ENCODE results near the gene MRFAP1L1. TPM values are rescaled to one million over a fixed set of nuclear protein-coding genes. Genes with fewer than 3 reads are reported as not detected.
A peak's percentile ranks its signal among the peaks of the same experiment; 100 is the strongest.

MRFAP1L1 gene
- total RNA-seq, 2 donors from 2014 or later = 27.1 to 33.7 TPM

- no peak for ATAC-seq
- intact Hi-C loops (cut with DNase I, micrococcal nuclease) = loop anchor here (2.0 to 10.0 kb wide), 4 partner anchors 61 to 354 kb away; partner anchors contain the start of gene KIAA0232 (in 1 of the 2)
- no peak for DNase-seq
Observed at GRCh38 chr4:6721121-6721520, 11.5 kb upstream of the MRFAP1L1 start.

DNA sequence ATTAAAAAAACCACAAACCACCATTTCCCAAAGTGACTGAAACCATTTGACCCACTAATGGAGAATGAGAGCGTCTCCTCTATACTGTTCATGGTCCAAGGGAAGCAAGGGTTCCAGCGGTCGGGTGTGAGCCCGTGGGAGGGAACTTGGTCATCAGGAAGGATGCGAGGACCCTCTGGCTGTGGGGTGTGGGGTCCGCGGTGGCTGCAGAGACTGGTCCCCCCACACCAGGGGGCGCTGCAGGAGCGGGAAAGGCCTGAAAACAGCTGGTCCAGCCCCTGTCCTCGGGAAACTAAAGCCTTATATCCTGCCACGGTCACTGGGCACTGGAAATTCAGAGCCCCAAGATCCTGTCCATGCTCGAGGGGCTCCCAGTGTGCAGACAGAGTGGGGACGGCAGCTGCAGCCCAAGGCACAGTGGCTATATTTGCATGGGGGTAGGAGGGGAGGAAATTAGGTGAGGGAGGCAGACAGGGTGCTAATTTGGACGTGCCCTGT, 10.6 kb upstream of the MRFAP1L1 start:
- peak; percentile 74 to 88 for DNase-seq
- ATAC-seq = peak; percentile 53
- intact Hi-C loops (cut with DNase I, micrococcal nuclease) = loop anchor here (2.0 to 10.0 kb wide), 4 partner anchors 62 to 355 kb away; partner anchors contain the start of gene KIAA0232 (in 1 of the 2)

DNA sequence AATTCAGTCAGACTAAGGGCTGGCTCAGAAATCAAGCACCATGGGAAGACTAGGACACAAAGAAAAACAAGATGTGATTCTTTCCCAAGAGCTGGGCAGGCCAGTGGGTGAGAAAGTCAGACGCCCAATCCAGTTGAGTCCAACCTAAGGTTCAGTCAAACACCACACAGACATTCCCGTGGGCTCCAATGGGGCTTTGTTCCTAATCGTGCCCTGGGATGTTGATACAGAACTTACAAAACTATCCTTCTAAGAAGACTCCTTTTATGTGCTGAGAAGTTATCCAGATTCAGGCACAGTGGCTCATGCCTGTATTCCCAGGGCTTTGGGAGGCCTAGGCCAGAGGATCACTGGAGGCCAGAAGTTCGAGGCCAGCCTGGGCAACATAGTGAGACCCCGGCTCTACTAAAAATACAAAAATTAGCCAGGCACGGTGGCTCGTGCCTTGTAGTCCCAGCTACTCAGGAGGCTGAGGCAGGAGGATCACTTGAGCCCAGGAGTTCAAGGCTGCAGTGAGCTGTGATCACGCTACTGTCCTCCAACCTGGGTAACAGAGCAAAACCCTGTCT, 10.0 kb upstream of the MRFAP1L1 start:
- intact Hi-C loops (cut with DNase I, micrococcal nuclease) = loop anchor here (2.0 to 10.0 kb wide), 4 partner anchors 63 to 355 kb away; partner anchors contain the start of gene KIAA0232 (in 1 of the 2)
- DNase-seq (no peak), ATAC-seq (no peak)

- ATAC-seq = no peak
- intact Hi-C loops (cut with DNase I, micrococcal nuclease) = no loop called here
- no peak for DNase-seq
Observed at GRCh38 chr4:6718932-6719610, 9.4 kb upstream of the MRFAP1L1 start.

DNA sequence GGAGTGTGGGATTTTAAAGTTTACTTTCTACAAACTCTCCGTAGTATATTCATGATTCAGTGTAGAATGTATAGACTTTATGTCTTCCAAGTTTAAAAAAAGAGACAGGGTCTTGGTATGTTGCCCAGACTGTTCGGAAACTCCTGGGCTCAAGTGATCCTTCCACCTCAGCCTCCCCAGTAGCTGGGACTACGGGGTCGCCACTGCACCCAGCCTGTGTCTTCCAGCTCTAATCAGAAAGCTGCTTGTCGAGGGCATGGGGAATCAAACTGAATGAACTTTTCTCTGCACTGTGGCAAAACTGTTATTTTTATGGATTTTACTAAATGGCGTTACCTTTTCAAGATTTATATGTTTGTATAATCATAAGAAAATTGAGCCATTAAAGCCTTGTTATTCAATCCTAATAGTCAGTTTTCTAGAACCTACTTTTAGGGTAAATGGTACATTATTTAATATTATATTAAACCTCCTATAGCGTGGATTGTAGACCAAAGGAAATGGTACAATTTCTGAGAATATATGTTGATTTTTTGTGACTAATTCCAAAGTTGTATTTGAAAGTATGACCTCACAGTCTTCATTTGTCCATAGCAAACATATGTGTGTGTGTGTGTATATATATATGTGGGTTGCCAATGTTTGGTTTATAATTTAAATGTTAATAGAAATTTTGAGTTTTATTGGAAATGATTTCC, 7.4 kb upstream of the MRFAP1L1 start:
- no peak for DNase-seq
- no peak for ATAC-seq

DNA sequence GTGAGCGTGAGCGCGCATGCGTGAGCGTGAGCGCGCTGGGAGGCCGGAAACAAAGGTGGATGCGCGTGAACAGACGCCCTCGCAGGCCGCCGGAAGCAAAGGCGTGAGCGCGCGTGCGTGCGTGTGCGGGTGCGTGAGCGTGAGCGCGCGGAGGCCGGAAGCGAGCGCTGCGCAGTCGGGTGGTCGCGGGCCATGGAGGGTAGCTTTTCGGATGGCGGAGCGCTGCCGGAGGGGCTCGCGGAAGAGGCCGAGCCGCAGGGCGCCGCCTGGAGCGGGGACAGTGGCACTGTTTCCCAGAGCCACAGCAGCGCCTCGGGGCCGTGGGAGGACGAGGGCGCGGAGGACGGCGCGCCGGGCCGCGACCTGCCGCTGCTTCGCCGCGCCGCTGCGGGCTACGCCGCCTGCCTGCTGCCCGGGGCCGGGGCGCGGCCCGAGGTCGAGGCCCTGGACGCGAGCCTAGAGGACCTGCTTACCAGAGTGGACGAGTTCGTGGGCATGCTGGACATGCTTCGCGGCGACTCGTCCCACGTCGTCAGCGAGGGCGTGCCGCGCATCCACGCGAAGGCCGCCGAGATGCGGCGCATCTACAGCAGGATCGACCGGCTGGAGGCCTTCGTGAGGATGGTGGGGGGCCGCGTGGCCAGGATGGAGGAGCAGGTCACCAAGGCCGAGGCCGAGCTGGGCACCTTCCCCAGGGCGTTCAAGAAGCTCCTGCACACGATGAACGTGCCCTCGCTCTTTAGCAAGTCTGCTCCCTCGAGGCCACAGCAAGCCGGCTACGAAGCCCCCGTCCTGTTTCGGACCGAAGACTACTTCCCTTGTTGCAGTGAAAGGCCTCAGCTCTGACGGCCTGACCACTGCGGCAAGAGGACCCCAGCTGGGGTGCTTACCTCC, 6.6 kb upstream of the MRFAP1L1 start, which contains the start of gene BLOC1S4:
Gene BLOC1S4, plus strand, starts transcription at position 157 of the 894 bp plus-strand sequence. Its CDS starts 36 bp downstream, at position 193.
- intact Hi-C loops (cut with DNase I, micrococcal nuclease) = no loop called here
- DNase-seq = peak; percentile 86 to 88
- ATAC-seq = peak; percentile 94

More for the DNA sequence above, 7.4 kb upstream of the MRFAP1L1 start:
- intact Hi-C loops (cut with DNase I, micrococcal nuclease) = no loop called here

DNA sequence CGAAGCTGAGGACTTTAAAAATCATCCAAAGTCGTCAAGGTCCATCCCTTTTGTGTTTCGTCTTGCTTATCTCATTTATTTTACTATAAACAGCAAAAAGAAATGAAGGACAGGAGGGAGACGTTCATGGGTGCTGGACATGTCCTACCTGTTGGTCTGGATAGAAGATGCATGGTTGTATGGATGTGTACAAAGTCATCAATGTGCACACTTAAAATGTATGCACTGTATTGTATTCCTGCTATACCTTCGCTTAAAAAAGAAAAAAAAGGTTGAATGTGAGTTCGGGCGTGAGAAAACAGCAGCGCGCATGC, 6.0 kb upstream of the MRFAP1L1 start:
- ATAC-seq (no peak), DNase-seq (no peak)
- intact Hi-C loops (cut with DNase I, micrococcal nuclease) = no loop called here

DNA sequence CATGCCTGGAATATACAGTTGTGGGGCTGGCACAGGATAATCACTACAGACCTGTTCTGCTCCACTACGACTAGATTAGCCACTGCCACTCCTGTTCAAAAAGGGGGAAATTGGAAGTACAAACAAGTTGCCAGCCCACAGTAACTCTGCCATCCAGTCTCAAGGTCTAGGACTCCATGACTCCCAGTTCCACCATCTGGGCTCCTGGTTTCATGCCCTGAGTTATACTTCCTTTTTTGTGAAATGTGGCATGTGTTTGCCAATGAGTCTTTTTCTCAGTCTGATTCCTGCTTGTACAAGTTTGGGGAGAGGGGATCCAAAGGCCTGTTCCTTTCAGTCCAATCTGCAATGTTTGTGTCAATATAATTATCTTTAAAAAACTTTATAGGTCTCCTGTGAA, 5.3 kb upstream of the MRFAP1L1 start:
- intact Hi-C loops (cut with DNase I, micrococcal nuclease) = no loop called here
- DNase-seq (peak in 1 of 2 donors; percentile 12), ATAC-seq (no peak)

DNA sequence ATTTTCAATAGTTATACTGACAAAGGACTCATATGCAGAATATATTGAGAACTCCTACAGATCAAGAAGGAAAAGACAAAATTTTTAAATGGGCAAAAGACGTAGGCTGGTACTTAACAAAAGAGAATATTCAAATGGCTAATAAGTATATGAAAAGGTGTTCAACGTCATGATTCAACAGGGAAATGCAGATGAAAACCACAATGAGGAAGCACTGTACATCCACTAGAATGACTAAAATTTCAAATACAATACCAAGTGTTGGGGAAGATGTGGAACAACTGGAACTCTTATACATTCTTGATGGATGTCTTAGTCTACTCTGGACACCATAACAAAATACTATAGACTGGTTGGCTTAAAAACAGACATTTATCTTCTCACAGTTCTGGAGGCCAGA, 1.3 kb upstream of the MRFAP1L1 start:
- DNase-seq (no peak), ATAC-seq (no peak)
- intact Hi-C loops (cut with DNase I, micrococcal nuclease) = no loop called here

DNA sequence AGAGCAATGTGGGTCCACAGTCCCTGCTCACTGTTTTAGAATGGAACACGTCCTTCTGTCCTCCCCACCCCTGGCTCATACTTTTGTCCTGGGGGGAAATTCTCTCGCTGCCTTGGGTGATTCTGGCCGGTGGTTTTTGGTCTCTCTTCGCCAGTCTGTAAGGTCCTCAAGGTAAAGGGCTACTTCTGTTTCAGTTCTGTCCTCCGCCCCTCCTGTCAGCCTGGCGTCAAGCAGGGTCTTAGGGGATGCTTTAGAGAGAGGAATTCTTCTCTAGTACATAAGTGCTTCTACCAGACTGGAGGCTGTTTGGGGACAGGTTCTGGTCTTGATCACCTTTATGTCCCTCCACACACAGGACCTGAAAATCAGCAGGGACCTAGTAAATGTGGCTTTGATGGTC, 617 bp upstream of the MRFAP1L1 start:
- ATAC-seq (no peak), DNase-seq (peak in 1 of 2 donors; percentile 29)
- intact Hi-C loops (cut with DNase I, micrococcal nuclease) = no loop called here

GRCh38 chr4:6706173-6706572, 3.5 kb downstream of the MRFAP1L1 start:
- intact Hi-C loops (cut with DNase I, micrococcal nuclease) = no loop called here
- DNase-seq (no peak), ATAC-seq (no peak)

GRCh38 chr4:6705646-6706045, 4.0 kb downstream of the MRFAP1L1 start:
- no peak for DNase-seq
- no peak for ATAC-seq
- intact Hi-C loops (cut with DNase I, micrococcal nuclease) = no loop called here

GRCh38 chr4:6703786-6704185, 5.9 kb downstream of the MRFAP1L1 start:
- DNase-seq (no peak), ATAC-seq (no peak)
- intact Hi-C loops (cut with DNase I, micrococcal nuclease) = no loop called here

DNA sequence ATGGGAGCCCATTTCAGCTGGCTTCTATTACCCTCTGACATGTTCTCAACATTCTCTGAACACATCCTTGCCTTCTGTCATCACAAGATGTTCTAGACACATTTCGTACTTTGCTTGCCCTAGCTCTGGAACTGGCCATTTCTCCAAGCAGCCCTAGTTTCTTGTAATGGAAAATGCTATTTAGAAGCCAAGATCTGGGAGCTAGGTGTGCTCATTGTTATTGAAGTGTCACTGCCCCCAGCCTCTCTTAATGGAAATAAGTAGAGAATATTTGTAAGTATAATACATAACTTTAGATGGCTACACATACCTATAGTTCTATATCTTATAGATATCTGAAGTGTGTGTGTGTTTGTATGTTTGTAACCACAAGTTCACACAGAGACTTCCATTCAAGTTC, 6.9 kb downstream of the MRFAP1L1 start:
- DNase-seq (no peak), ATAC-seq (no peak)
- intact Hi-C loops (cut with DNase I, micrococcal nuclease) = no loop called here

- DNase-seq = peak in 1 of 2 donors; percentile 14
- peak; percentile 42 for ATAC-seq
- intact Hi-C loops (cut with DNase I, micrococcal nuclease) = no loop called here
Observed at GRCh38 chr4:6701371-6701770, 8.3 kb downstream of the MRFAP1L1 start.

DNA sequence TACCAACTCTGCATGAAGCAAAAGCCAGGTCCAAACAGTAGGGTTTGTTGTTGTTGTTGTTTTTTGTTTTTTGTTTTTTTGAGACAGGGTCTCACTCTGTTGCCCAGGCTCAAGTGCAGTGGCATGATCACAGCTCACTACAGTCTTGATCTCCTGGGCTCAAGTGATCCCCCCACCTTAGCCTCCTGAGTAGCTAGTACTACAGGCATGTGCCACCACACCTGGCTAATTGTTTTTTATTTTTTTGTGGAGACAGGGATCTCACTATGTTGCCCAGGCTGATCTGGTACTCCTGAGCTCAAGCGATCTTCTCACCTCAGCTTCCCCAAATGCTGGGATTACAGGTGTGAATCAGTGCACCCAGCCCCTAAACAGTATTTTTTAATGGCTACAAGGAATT, 9.8 kb downstream of the MRFAP1L1 start:
- intact Hi-C loops (cut with DNase I, micrococcal nuclease) = no loop called here
- DNase-seq (peak in 1 of 2 donors; percentile 3), ATAC-seq (no peak)

DNA sequence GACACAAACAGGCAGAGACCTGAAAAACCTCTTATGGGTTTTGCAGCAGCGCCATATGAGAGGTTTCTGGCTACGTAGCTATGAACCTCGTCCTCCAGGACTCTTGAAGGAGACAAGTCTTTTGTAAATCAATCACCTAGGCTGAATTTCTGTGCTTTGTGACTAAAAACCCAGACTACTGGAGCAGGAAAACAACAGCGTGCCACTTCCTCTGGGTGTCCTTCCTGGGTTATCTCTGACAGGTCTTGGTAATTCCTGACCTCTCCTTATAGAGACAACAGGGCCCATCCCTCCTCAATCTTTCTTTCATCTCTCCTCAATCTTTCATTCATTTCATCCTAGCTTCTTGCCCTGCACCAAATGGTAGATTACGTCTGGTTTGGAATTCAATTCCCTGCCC, 10.3 kb downstream of the MRFAP1L1 start:
- DNase-seq (no peak), ATAC-seq (no peak)
- intact Hi-C loops (cut with DNase I, micrococcal nuclease) = no loop called here

GRCh38 chr4:6697131-6697530, 12.5 kb downstream of the MRFAP1L1 start:
- intact Hi-C loops (cut with DNase I, micrococcal nuclease) = no loop called here
- peak in 1 of 2 donors; percentile 11 for DNase-seq

GRCh38 chr4:6696611-6697010, 13.1 kb downstream of the MRFAP1L1 start:
- no peak for ATAC-seq
- intact Hi-C loops (cut with DNase I, micrococcal nuclease) = no loop called here
- DNase-seq = peak in 1 of 2 donors; percentile 16

More at GRCh38 chr4:6697131-6697530, 12.5 kb downstream of the MRFAP1L1 start:
- ATAC-seq = no peak

Measured in left colon (tissue), 2 donors.